ENCODE data around the gene FHIT.

Gene FHIT

GRCh38 chr3:60469481-60469880, 781.8 kb downstream of the FHIT start:
- H3K4me3 ChIP-seq (replicated peaks in 1 of 2; ENCODE audit: low read depth in 2 of 2, low read length in 2 of 2) = no peak overlapping the region
- no peak for DNase-seq (ENCODE audit: low read depth in 2 of 2)
- TF ChIP-seq, protein P1, sequence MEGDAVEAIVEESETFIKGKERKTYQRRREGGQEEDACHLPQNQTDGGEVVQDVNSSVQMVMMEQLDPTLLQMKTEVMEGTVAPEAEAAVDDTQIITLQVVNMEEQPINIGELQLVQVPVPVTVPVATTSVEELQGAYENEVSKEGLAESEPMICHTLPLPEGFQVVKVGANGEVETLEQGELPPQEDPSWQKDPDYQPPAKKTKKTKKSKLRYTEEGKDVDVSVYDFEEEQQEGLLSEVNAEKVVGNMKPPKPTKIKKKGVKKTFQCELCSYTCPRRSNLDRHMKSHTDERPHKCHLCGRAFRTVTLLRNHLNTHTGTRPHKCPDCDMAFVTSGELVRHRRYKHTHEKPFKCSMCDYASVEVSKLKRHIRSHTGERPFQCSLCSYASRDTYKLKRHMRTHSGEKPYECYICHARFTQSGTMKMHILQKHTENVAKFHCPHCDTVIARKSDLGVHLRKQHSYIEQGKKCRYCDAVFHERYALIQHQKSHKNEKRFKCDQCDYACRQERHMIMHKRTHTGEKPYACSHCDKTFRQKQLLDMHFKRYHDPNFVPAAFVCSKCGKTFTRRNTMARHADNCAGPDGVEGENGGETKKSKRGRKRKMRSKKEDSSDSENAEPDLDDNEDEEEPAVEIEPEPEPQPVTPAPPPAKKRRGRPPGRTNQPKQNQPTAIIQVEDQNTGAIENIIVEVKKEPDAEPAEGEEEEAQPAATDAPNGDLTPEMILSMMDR (IDR thresholded peaks at IDR 0.05; ENCODE audit: low read depth, low read length) = no peak

DNA sequence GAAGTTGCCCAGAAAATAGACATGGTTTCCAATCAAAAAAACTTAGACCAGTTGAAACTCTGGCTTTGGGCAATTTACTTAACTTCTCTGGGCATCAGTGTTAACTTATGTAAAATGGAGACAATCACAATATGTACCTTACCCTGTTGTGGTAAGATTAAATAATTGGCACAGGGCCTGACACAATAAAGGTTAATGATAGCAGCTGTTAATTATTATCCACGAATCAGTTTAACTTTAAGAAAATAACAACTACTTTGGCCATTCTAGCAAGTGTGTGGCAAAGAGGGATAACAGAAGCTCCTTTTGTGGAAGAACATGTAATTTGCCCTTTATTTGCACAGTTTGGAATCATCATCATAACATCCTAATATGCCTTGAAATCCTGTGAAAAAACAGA, 787.6 kb downstream of the FHIT start:
- H3K4me3 ChIP-seq (replicated peaks in 1 of 2; ENCODE audit: low read depth in 2 of 2, low read length in 2 of 2) = no peak overlapping the region
- no peak for DNase-seq (ENCODE audit: low read depth in 2 of 2)
- TF ChIP-seq, protein P1 (IDR thresholded peaks at IDR 0.05; ENCODE audit: low read depth, low read length) = no peak

DNA sequence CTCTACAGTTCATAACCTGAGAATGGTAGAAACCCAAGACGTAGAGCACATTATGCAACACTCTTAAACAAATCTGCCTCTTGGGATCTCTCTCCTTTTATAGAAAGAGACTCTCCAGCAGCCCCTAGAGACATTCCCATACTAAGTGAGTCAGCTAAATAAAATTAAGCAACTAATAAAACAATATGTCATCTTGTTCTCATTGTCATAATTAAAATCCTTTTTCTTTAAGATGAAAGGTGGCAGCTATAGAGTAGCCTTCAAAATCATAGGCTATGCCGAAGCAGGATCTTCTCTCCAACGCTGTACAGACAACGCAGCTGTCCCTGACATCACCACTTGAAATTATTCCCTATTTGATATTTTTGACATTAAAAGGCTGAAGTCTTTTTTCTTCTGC, 790.0 kb downstream of the FHIT start:
- TF ChIP-seq, protein P1 (IDR thresholded peaks at IDR 0.05; ENCODE audit: low read depth, low read length) = no peak
- DNase-seq (ENCODE audit: low read depth in 2 of 2) = peak in 1 of 2 donors; percentile 27
- no peak overlapping the region for H3K4me3 ChIP-seq (replicated peaks in 1 of 2; ENCODE audit: low read depth in 2 of 2, low read length in 2 of 2)

DNA sequence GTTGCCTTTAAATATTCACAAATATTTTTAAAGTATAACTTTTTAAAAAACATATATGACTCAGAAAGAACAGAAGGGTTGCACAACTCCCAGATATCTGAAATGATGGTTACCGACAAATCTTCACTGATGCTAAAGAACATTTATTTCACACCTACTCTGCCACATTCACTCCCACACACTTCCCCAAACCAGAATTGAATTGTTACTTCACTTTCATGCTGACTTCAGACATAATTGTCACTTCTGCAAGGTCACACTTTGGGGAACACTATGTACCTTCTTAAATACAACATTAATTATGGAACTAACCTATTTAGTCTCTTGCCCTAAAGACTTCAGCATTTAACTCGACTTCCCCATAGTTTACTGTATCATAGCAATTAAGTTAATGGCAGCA, 795.1 kb downstream of the FHIT start:
- H3K4me3 ChIP-seq (replicated peaks in 1 of 2; ENCODE audit: low read depth in 2 of 2, low read length in 2 of 2) = no peak overlapping the region
- TF ChIP-seq, protein P1 (IDR thresholded peaks at IDR 0.05; ENCODE audit: low read depth, low read length) = no peak
- DNase-seq (ENCODE audit: low read depth in 2 of 2) = no peak

DNA sequence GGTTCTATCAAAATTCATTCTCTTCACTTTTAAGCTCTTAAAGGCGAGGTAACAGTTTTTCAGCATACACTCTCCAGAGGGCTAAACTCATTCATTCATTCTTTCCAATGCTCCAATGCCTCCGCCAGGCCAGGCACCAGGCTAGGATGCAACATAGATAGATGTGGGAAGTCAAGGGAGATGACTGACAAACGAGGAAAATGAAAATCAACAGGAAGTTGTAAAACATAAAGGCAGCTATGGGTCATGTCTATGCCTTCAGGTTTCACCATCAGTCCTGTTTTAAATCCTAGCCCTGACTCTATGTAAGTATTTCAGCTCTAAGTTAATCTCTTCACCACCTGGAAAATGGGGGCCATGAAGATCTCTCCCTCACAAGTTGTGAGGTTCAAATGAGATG, 797.9 kb downstream of the FHIT start:
- no peak for DNase-seq (ENCODE audit: low read depth in 2 of 2)
- no peak overlapping the region for H3K4me3 ChIP-seq (replicated peaks in 1 of 2; ENCODE audit: low read depth in 2 of 2, low read length in 2 of 2)
- TF ChIP-seq, protein P1 (IDR thresholded peaks at IDR 0.05; ENCODE audit: low read depth, low read length) = no peak

DNA sequence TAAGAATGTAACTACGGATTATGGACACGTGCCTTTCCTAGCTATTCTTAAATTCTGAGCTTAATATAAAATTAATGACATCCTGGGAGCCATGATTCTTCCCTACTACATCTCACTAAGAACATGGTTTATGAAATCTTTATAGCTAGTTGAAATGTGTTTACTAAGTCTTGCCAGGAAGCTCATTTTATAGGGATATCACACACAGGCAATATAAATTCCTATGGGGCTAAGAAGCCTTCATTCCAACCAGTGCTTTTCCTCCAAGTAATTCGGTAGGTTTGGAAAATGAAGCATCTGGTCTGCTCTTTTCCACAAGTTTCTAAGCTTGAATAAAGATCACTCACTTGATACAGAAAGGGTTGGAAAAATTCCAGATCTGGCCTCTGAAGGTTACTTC, 802.6 kb downstream of the FHIT start:
- no peak overlapping the region for H3K4me3 ChIP-seq (replicated peaks in 1 of 2; ENCODE audit: low read depth in 2 of 2, low read length in 2 of 2)
- TF ChIP-seq, protein P1 (IDR thresholded peaks at IDR 0.05; ENCODE audit: low read depth, low read length) = no peak
- no peak for DNase-seq (ENCODE audit: low read depth in 2 of 2)

- DNase-seq (ENCODE audit: low read depth in 2 of 2) = no peak
- TF ChIP-seq, protein P1 (IDR thresholded peaks at IDR 0.05; ENCODE audit: low read depth, low read length) = no peak
- no peak overlapping the region for H3K4me3 ChIP-seq (replicated peaks in 1 of 2; ENCODE audit: low read depth in 2 of 2, low read length in 2 of 2)
These were observed 805.8 kb downstream of the FHIT start for GRCh38 chr3:60445446-60445845.

All from cardiac fibroblast (primary cell).